Amygdala (tissue), 56 donors: ENCODE data around the gene FGR.

Experiments used
- DNase-seq, 56 donors: peaks; one replicate each; lab custom pipeline; 2025; lab: John Stamatoyannopoulos, UW

Gene FGR

GRCh38 chr1:27603681-27604578, 31.1 kb downstream of the FGR start, which contains the start of gene AHDC1:
Gene AHDC1 (minus strand): TSS chr1:27604144. CDS start chr1:27552115, 52,029 bp downstream.
- DNase-seq: peak in 54 of 56 donors; percentile 33 to 89 (median 78)

- peak in 4 of 56 donors; percentile 44 to 69 (median 56) for DNase-seq
These were observed 31.7 kb downstream of the FGR start for GRCh38 chr1:27603309-27603680.

GRCh38 chr1:27602462-27603308, 32.3 kb downstream of the FGR start:
- DNase-seq: peak in 27 of 56 donors; percentile 17 to 68 (median 43)

- DNase-seq: peak in 47 of 56 donors; percentile 20 to 81 (median 65)
These were observed 33.1 kb downstream of the FGR start for GRCh38 chr1:27601771-27602461.

- no peak for DNase-seq
These were observed 33.6 kb downstream of the FGR start for GRCh38 chr1:27601321-27601770.

GRCh38 chr1:27600498-27601175, 34.3 kb downstream of the FGR start:
- no peak for DNase-seq

- DNase-seq: no peak
These were observed 35.1 kb downstream of the FGR start for GRCh38 chr1:27599605-27600497.

- peak in 40 of 56 donors; percentile 8 to 71 (median 41) for DNase-seq
These were observed 36.0 kb downstream of the FGR start for GRCh38 chr1:27598902-27599528.

GRCh38 chr1:27598295-27598687, 36.7 kb downstream of the FGR start:
- DNase-seq: peak in 1 of 56 donors; percentile 23

GRCh38 chr1:27597516-27598294, 37.3 kb downstream of the FGR start:
- no peak for DNase-seq

GRCh38 chr1:27596986-27597385, 38.0 kb downstream of the FGR start:
- DNase-seq: no peak

- DNase-seq: no peak
These were observed 38.7 kb downstream of the FGR start for GRCh38 chr1:27596261-27596660.

- DNase-seq: no peak
These were observed 39.4 kb downstream of the FGR start for GRCh38 chr1:27595597-27595996.

GRCh38 chr1:27594564-27595510, 40.1 kb downstream of the FGR start:
- DNase-seq: no peak

GRCh38 chr1:27593678-27594563, 41.1 kb downstream of the FGR start:
- DNase-seq: no peak
